ENCODE data around the gene DMAC2.

DMAC2 gene

GRCh38 chr19:41426116-41426841, 13.4 kb downstream of the DMAC2 start:
- H2BK12ac ChIP-seq (ENCODE audit: low read length in 2 of 2), result peak overlapping the region in 1 of 2 experiments; percentile 15
- no peaks in the 10 kb centered on the region for H3K27me3 ChIP-seq (ENCODE audit: control insufficient read depth in 1 of 2, insufficient read depth in 1 of 2, low read length in 2 of 2)
- peak overlapping the region; percentile 71 for H3K4me2 ChIP-seq (ENCODE audit: low read length, poor library complexity, severe bottlenecking)
- H4K91ac ChIP-seq (ENCODE audit: low read length), result no peak overlapping the region
- H3K9ac ChIP-seq (ENCODE audit: low read length), result peak overlapping the region; percentile 96
- H3K9me3 ChIP-seq (ENCODE audit: control insufficient read depth, low read length), result no peaks in the 10 kb centered on the region
- no peak overlapping the region for H3K27ac ChIP-seq (ENCODE audit: low read length, poor library complexity, severe bottlenecking)
- H3K14ac ChIP-seq (ENCODE audit: low read length in 2 of 2), result no peak overlapping the region
- H2BK5ac ChIP-seq (ENCODE audit: low read depth, low read length, poor library complexity, severe bottlenecking), result no peak overlapping the region
- H3K18ac ChIP-seq (ENCODE audit: low read depth in 1 of 2, low read length in 2 of 2), result peak overlapping the region in 1 of 2 experiments; percentile 56
- no peak overlapping the region for H2BK120ac ChIP-seq (ENCODE audit: low read depth, low read length)
- H3K79me1 ChIP-seq (replicated peaks; ENCODE audit: low read length, poor library complexity, severe bottlenecking), result peaks cover 6% of the 10 kb centered on the region
- H3K23ac ChIP-seq (ENCODE audit: low read length in 2 of 2), result no peak overlapping the region
- H4K8ac ChIP-seq (ENCODE audit: low read length), result no peak overlapping the region
- DNase-seq, result no peak
- H2AFZ ChIP-seq (ENCODE audit: low read depth, low read length), result no peak overlapping the region
- peak overlapping the region; percentile 39 for H2BK15ac ChIP-seq (ENCODE audit: low read depth, poor library complexity, severe bottlenecking)
- WGBS, result 92% methylated on average over 33 of the region's 36 CpGs
- peak overlapping the region; percentile 1 to 64 for H3K4ac ChIP-seq (ENCODE audit: low read depth in 1 of 2, low read length in 2 of 2)
- H3K4me1 ChIP-seq (ENCODE audit: control insufficient read depth, insufficient read depth, low read depth, low read length), result peaks cover 34% of the 10 kb centered on the region
- peaks cover 47 to 57% of the 10 kb centered on the region in 2 experiments for H3K36me3 ChIP-seq (ENCODE audit: control insufficient read depth in 1 of 2, insufficient read depth in 2 of 2, low read depth in 1 of 2, low read length in 2 of 2)
- peak overlapping the region in 1 of 2 experiments; percentile 92 for H3K4me3 ChIP-seq (ENCODE audit: insufficient read depth in 1 of 2, low read depth in 1 of 2, low read length in 2 of 2)
- H2AK5ac ChIP-seq (ENCODE audit: low read length, severe bottlenecking), result no peak overlapping the region

- no peak overlapping the region for H2AFZ ChIP-seq (ENCODE audit: low read depth, low read length)
- H3K4me2 ChIP-seq (ENCODE audit: low read length, poor library complexity, severe bottlenecking), result no peak overlapping the region
- H2BK12ac ChIP-seq (ENCODE audit: low read length in 2 of 2), result no peak overlapping the region
- H3K4me3 ChIP-seq (ENCODE audit: insufficient read depth in 1 of 2, low read depth in 1 of 2, low read length in 2 of 2), result no peak overlapping the region
- no peak overlapping the region for H2AK5ac ChIP-seq (ENCODE audit: low read length, severe bottlenecking)
- H4K8ac ChIP-seq (ENCODE audit: low read length), result no peak overlapping the region
- H3K4me1 ChIP-seq (ENCODE audit: control insufficient read depth, insufficient read depth, low read depth, low read length), result peaks cover 31% of the 10 kb centered on the region
- 93% methylated on average over 28 of the region's 28 CpGs for WGBS
- H3K4ac ChIP-seq (ENCODE audit: low read depth in 1 of 2, low read length in 2 of 2), result no peak overlapping the region
- no peak overlapping the region for H3K23ac ChIP-seq (ENCODE audit: low read length in 2 of 2)
- H3K18ac ChIP-seq (ENCODE audit: low read depth in 1 of 2, low read length in 2 of 2), result no peak overlapping the region
- no peak for DNase-seq
- H3K79me1 ChIP-seq (replicated peaks; ENCODE audit: low read length, poor library complexity, severe bottlenecking), result peaks cover 6% of the 10 kb centered on the region
- no peak overlapping the region for H4K91ac ChIP-seq (ENCODE audit: low read length)
- H3K27me3 ChIP-seq (ENCODE audit: control insufficient read depth in 1 of 2, insufficient read depth in 1 of 2, low read length in 2 of 2), result no peaks in the 10 kb centered on the region
- H2BK5ac ChIP-seq (ENCODE audit: low read depth, low read length, poor library complexity, severe bottlenecking), result no peak overlapping the region
- H3K14ac ChIP-seq (ENCODE audit: low read length in 2 of 2), result no peak overlapping the region
- H2BK15ac ChIP-seq (ENCODE audit: low read depth, poor library complexity, severe bottlenecking), result no peak overlapping the region
- H3K36me3 ChIP-seq (ENCODE audit: control insufficient read depth in 1 of 2, insufficient read depth in 2 of 2, low read depth in 1 of 2, low read length in 2 of 2), result peaks cover 47 to 62% of the 10 kb centered on the region in 2 experiments
- H3K9me3 ChIP-seq (ENCODE audit: control insufficient read depth, low read length), result no peaks in the 10 kb centered on the region
- no peak overlapping the region for H2BK120ac ChIP-seq (ENCODE audit: low read depth, low read length)
- H3K9ac ChIP-seq (ENCODE audit: low read length), result no peak overlapping the region
- H3K27ac ChIP-seq (ENCODE audit: low read length, poor library complexity, severe bottlenecking), result no peak overlapping the region
These were observed 14.3 kb downstream of the DMAC2 start for GRCh38 chr19:41425174-41426115.

GRCh38 chr19:41424335-41425173, 15.2 kb downstream of the DMAC2 start:
- Histone ChIP-seq H2BK15ac (ENCODE audit: low read depth, poor library complexity, severe bottlenecking) (no peak overlapping the region), H2AK5ac (ENCODE audit: low read length, severe bottlenecking) (no peak overlapping the region), H3K9me3 (ENCODE audit: control insufficient read depth, low read length) (no peaks in the 10 kb centered on the region), H3K4me1 (ENCODE audit: control insufficient read depth, insufficient read depth, low read depth, low read length) (peaks cover 31% of the 10 kb centered on the region), H3K79me1 (replicated peaks; ENCODE audit: low read length, poor library complexity, severe bottlenecking) (peaks cover 6% of the 10 kb centered on the region), H2BK5ac (ENCODE audit: low read depth, low read length, poor library complexity, severe bottlenecking) (no peak overlapping the region), H3K27ac (ENCODE audit: low read length, poor library complexity, severe bottlenecking) (no peak overlapping the region), H3K4me3 (ENCODE audit: insufficient read depth in 1 of 2, low read depth in 1 of 2, low read length in 2 of 2) (no peak overlapping the region), H3K14ac (ENCODE audit: low read length in 2 of 2) (no peak overlapping the region), H3K4me2 (ENCODE audit: low read length, poor library complexity, severe bottlenecking) (no peak overlapping the region), H3K18ac (ENCODE audit: low read depth in 1 of 2, low read length in 2 of 2) (no peak overlapping the region), H3K36me3 (ENCODE audit: control insufficient read depth in 1 of 2, insufficient read depth in 2 of 2, low read depth in 1 of 2, low read length in 2 of 2) (peaks cover 56 to 66% of the 10 kb centered on the region in 2 experiments), H4K91ac (ENCODE audit: low read length) (no peak overlapping the region), H2BK120ac (ENCODE audit: low read depth, low read length) (no peak overlapping the region), H3K23ac (ENCODE audit: low read length in 2 of 2) (no peak overlapping the region), H2BK12ac (ENCODE audit: low read length in 2 of 2) (no peak overlapping the region), H4K8ac (ENCODE audit: low read length) (no peak overlapping the region), H3K4ac (ENCODE audit: low read depth in 1 of 2, low read length in 2 of 2) (no peak overlapping the region), H3K27me3 (ENCODE audit: control insufficient read depth in 1 of 2, insufficient read depth in 1 of 2, low read length in 2 of 2) (no peaks in the 10 kb centered on the region), H2AFZ (ENCODE audit: low read depth, low read length) (no peak overlapping the region), H3K9ac (ENCODE audit: low read length) (no peak overlapping the region)
- no peak for DNase-seq
- whole genome bisulfite sequencing, result 95% methylated on average over 17 of the region's 21 CpGs

Data from mesenchymal stem cell (in vitro differentiated cells and primary cell).